ENCODE measurements around the gene AVP. TPM values are rescaled to one million over a fixed set of nuclear protein-coding genes. Genes with fewer than 3 reads are reported as not detected.
"Not testable (repeated sequence)": the region's sequence is repeated elsewhere in the genome, so short reads cannot be mapped to it uniquely, and the experiment has no call there.

AVP gene
- total RNA-seq, 1 donor from 2014 or later = not detected

DNA sequence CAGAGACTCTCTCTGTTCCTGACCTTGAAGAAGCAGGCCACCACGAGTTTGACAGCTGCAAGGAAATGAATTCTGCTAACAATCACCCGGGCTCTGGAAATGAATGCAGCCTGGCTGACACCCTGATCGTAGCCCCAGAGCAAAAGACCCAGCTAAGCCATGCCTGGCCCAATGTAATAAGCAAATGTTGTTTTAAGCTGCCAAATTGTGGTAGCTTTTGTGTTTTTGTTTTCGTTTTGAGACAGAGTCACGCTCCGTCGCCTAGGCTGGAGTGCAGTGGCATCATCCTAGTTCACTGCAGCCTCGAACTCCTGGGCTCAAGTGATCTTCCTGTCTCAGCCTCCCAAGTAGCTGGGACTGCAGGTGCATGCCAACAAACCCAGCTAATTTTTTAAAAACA, 16.4 kb downstream of the AVP start:
- Histone ChIP-seq H3K27ac (peak overlapping the region; percentile 80), H3K4me3 (no peak overlapping the region), H3K9me3 (no peaks in the 10 kb centered on the region), H3K4me1 (peaks cover 51% of the 10 kb centered on the region), H3K36me3 (no peaks in the 10 kb centered on the region), H3K27me3 (no peaks in the 10 kb centered on the region)
- intact Hi-C loops (cut with DNase I) = no loop called here
- TF ChIP-seq, protein P1, sequence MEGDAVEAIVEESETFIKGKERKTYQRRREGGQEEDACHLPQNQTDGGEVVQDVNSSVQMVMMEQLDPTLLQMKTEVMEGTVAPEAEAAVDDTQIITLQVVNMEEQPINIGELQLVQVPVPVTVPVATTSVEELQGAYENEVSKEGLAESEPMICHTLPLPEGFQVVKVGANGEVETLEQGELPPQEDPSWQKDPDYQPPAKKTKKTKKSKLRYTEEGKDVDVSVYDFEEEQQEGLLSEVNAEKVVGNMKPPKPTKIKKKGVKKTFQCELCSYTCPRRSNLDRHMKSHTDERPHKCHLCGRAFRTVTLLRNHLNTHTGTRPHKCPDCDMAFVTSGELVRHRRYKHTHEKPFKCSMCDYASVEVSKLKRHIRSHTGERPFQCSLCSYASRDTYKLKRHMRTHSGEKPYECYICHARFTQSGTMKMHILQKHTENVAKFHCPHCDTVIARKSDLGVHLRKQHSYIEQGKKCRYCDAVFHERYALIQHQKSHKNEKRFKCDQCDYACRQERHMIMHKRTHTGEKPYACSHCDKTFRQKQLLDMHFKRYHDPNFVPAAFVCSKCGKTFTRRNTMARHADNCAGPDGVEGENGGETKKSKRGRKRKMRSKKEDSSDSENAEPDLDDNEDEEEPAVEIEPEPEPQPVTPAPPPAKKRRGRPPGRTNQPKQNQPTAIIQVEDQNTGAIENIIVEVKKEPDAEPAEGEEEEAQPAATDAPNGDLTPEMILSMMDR (IDR thresholded peaks at IDR 0.05) = no peak
- TF ChIP-seq POLR2A (IDR thresholded peaks at IDR 0.05) (no peak), POLR2AphosphoS5 (IDR thresholded peaks at IDR 0.05; ENCODE audit: insufficient read depth in 1 of 2, low read depth in 1 of 2) (no peak)
- DNase-seq (ENCODE audit: extremely low spot score in 2 of 2) = no peak

DNA sequence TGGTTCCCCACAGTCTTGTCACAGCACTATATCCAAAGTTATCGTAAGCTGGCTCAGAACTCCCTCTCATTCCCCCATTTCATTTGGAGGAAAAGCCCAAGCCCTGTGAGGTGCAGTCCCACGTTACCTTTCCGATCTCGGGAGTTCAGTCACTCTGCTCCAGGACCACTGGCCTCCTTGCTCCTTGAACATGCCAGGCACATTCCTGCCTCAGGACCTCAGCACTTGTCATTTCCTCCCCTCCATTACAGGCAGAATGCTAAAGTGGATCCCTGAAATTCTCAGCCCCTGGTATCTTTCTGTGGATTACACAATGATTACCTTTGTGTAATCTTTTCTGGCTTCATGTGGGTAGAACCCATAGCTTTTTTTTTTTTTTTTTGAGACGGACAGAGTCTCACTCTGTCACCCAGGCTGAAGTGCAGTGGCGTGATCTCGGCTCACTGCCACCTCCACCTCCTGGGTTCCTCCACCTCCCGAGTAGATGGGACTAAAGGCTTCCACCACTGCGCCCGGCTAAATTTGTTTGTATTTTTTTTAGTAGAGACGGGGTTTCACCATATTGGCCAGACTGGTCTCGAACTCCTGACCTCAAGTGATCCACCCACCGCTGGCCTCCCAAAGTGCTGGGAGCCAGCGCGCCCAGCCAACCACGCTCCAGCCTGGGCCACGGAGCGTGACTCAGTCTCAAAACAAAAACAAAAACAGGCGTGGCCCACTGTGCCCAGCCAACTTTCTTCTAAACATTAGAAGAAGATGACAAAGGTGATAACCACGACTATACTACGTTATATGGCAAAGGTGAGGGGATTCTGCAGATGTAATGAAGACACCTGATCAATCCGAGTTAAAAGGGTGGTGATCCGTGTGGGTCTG, 17.1 kb downstream of the AVP start:
- Histone ChIP-seq H3K4me3 (no peak overlapping the region), H3K27ac (peak overlapping the region; percentile 80), H3K36me3 (no peaks in the 10 kb centered on the region), H3K9me3 (no peaks in the 10 kb centered on the region), H3K4me1 (peaks cover 50% of the 10 kb centered on the region), H3K27me3 (no peaks in the 10 kb centered on the region)
- no peak for DNase-seq (ENCODE audit: extremely low spot score in 2 of 2)
- intact Hi-C loops (cut with DNase I) = no loop called here
- TF ChIP-seq POLR2A (IDR thresholded peaks at IDR 0.05) (no peak), POLR2AphosphoS5 (IDR thresholded peaks at IDR 0.05; ENCODE audit: insufficient read depth in 1 of 2, low read depth in 1 of 2) (no peak)
- TF ChIP-seq, protein P1 (IDR thresholded peaks at IDR 0.05) = no peak

DNA sequence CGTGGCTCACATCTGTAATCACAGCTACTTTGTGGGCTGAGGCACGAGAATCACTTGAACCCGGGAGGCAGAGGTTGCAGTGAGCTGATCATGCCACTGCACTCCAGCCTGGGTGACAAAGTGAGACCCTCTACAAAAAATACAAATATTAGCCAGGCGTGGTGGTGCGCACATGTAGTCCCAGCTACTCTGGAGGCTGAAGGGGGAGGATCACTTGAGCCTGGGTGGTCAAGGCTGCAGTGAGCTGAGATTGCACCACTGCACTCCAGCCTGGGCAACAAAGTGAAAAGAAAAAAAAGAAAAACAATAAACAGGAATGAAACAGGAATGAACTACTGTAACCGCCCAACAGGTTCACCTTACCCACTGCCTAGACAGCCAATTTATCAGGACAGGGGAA, 20.4 kb downstream of the AVP start:
- H3K36me3 ChIP-seq; DNase-seq (ENCODE audit: extremely low spot score in 2 of 2); H3K27ac ChIP-seq; H3K4me3 ChIP-seq; H3K27me3 ChIP-seq; intact Hi-C loops (cut with DNase I); H3K9me3 ChIP-seq: not testable (repeated sequence)
- H3K4me1 ChIP-seq = peaks cover 30% of the 10 kb centered on the region

DNA sequence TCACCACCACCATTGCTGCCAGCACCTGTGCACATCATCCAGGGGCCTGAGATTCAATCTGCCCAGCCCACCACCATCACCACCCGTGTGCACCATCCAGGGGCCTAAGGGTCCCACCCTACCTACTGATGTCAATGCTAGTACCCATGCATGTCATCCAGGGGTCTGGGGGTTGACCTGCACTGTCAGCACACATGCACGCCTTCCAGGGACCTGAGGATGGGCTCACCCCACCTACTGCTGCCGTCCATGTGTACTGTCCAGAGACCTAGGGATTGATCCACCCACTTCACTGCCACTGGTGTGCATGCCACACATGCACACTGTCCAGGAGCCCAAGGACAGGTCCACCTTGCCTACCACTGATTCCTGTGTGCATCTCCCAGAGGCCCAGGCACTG, 25.0 kb downstream of the AVP start:
- no peaks in the 10 kb centered on the region for H3K9me3 ChIP-seq
- no peaks in the 10 kb centered on the region for H3K27me3 ChIP-seq
- intact Hi-C loops (cut with DNase I) = loop anchor here (10.0 kb wide), 1 partner anchor 55 kb away; no protein-coding TSS in a partner anchor
- no peak overlapping the region for H3K27ac ChIP-seq
- no peak overlapping the region for H3K4me3 ChIP-seq
- no peaks in the 10 kb centered on the region for H3K36me3 ChIP-seq
- TF ChIP-seq POLR2AphosphoS5 (IDR thresholded peaks at IDR 0.05; ENCODE audit: insufficient read depth in 1 of 2, low read depth in 1 of 2) (no peak), POLR2A (IDR thresholded peaks at IDR 0.05) (no peak)
- TF ChIP-seq, protein P1 (IDR thresholded peaks at IDR 0.05) = no peak
- no peaks in the 10 kb centered on the region for H3K4me1 ChIP-seq
- DNase-seq (ENCODE audit: extremely low spot score in 2 of 2) = no peak

DNA sequence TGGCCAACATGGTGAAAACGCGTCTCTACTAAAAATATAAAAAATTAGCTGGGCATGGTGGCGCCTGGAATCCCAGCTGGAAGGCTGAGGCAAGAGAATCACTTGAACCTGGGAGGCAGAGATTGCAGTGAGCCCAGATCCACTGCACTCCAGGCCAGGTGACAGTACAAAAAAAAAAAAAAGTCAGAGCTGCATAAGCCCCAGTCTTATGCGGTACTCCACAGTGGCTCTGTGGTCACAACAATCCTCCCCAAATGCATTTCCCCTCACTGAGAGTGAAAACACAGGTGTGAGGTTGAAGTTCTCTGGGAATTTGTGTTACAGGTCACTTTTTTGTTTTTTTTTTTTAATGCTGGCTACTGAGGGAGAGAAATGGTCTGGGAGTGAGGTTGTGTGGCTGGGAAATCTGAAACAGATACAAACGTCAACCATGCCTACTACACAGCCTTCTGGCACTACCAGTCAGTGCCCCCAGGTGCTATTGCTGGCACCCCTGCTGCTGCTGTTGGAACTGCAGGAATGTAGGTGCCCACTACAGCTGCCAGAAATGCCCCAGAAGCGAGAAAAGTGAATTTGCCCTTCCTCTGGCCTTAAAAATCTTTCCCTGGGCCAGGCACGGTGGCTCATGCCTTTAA, 33.0 kb downstream of the AVP start:
- peaks cover 18% of the 10 kb centered on the region for H3K4me1 ChIP-seq
- DNase-seq (ENCODE audit: extremely low spot score in 2 of 2) = no peak
- H3K4me3 ChIP-seq = no peak overlapping the region
- no peaks in the 10 kb centered on the region for H3K27me3 ChIP-seq
- H3K27ac ChIP-seq = no peak overlapping the region
- TF ChIP-seq POLR2A (IDR thresholded peaks at IDR 0.05) = no peak
- no peak for TF ChIP-seq POLR2AphosphoS5 (IDR thresholded peaks at IDR 0.05; ENCODE audit: insufficient read depth in 1 of 2, low read depth in 1 of 2)
- TF ChIP-seq, protein P1 (IDR thresholded peaks at IDR 0.05) = no peak
- intact Hi-C loops (cut with DNase I) = loop anchor here (10.0 kb wide), 1 partner anchor 63 kb away; no protein-coding TSS in a partner anchor
- H3K9me3 ChIP-seq = no peaks in the 10 kb centered on the region
- peaks cover 0 to 22% of the 10 kb centered on the region in 2 donors for H3K36me3 ChIP-seq

All from vagina (tissue), 2 donors.